Smooth muscle cell (in vitro differentiated cells): ENCODE measurements around the gene MARVELD1. TPM values are rescaled to one million over a fixed set of nuclear protein-coding genes. Genes with fewer than 3 reads are reported as not detected.
A peak's percentile ranks its signal among the peaks of the same experiment; 100 is the strongest.

Experiments
- DNase-seq: peaks from one replicate; lab custom pipeline; 2025; ENCODE audit not compliant: unreplicated experiment; lab: John Stamatoyannopoulos, UW
- H2AFZ ChIP-seq: fragments of 200-600 bp; sonication (generic); 2 replicates; pipeline ENCODE4 v1.6.0; 2016; ENCODE audit warnings: antibody characterized with exemption, low read depth, mild to moderate bottlenecking
- H3F3A ChIP-seq: fragments of 200-600 bp; sonication (generic); 2 replicates; pipeline ENCODE4 v1.6.0; 2017; ENCODE audit warnings: antibody characterized with exemption, low read depth
- H3K27ac ChIP-seq: fragments of 200-600 bp; sonication (generic); 2 replicates; pipeline ENCODE4 v1.5.1; 2016; ENCODE audit warnings: low read depth, mild to moderate bottlenecking
- H3K27me3 ChIP-seq: fragments of 200-600 bp; sonication (generic); 2 replicates; pipeline ENCODE4 v1.6.1; 2016; ENCODE audit warnings: low read depth, mild to moderate bottlenecking
- H3K36me3 ChIP-seq: fragments of 200-600 bp; sonication (generic); 2 replicates; pipeline ENCODE4 v1.5.1; 2016; ENCODE audit warnings: low read depth
- H3K4me1 ChIP-seq: fragments of 200-600 bp; sonication (generic); 2 replicates; pipeline ENCODE4 v1.5.1; 2016; ENCODE audit warnings: low read depth
- H3K4me2 ChIP-seq: fragments of 200-600 bp; sonication (generic); 2 replicates; pipeline ENCODE4 v1.6.0; 2016; ENCODE audit warnings: mild to moderate bottlenecking
- H3K4me3 ChIP-seq: fragments of 200-600 bp; sonication (generic); 2 replicates; pipeline ENCODE4 v1.5.1; 2016; ENCODE audit warnings: mild to moderate bottlenecking
- H3K79me2 ChIP-seq: fragments of 200-600 bp; sonication (generic); 2 replicates; pipeline ENCODE4 v1.6.0; 2016; ENCODE audit warnings: low read depth, mild to moderate bottlenecking
- H3K9ac ChIP-seq: fragments of 200-600 bp; sonication (generic); 2 replicates; pipeline ENCODE4 v1.6.0; 2016; ENCODE audit warnings: low read depth
- H3K9me3 ChIP-seq: fragments of 200-600 bp; sonication (generic); replicated peaks from 2 replicates; pipeline ENCODE4 v1.5.1; 2016; ENCODE audit warnings: low read depth
- H4K20me1 ChIP-seq: fragments of 200-600 bp; sonication (generic); 2 replicates; pipeline ENCODE4 v1.6.0; 2016; ENCODE audit warnings: low read depth
- WGBS: methylation state at CpG from one replicate; pipeline ENCODE4 v1.1.7; 2016; ENCODE audit warnings: low lambda C conversion rate; 5-methylcytosine and 5-hydroxymethylcytosine counted together
- polyA plus RNA-seq: library from polyadenylated mRNA; unstranded; fragments of >200 nt; fragmentation: Nextera tagmentation; extraction: Ambion mirVana; gene quantifications from 2 replicates; pipeline ENCODE4 v1.2.1, GENCODE V29; 2016
- total RNA-seq: library from RNA; depleted of rRNA; stranded (reverse); fragments of >200 nt; gene quantifications from 2 replicates; pipeline ENCODE4 v1.2.3, GENCODE V29; 2014
- TF ChIP-seq, protein P1 (sequence below): fragments of 200-600 bp; sonication (generic); IDR thresholded peaks from 2 replicates; pipeline ENCODE4 v1.5.1; 2017; ENCODE audit warnings: borderline replicate concordance, mild to moderate bottlenecking, antibody characterized with exemption; ENCODE audit not compliant: insufficient read depth, poor library complexity, severe bottlenecking

The MARVELD1 gene
- total and polyA plus RNA-seq, 2 experiments from 2014 or later = 46.3 to 132 TPM

DNA sequence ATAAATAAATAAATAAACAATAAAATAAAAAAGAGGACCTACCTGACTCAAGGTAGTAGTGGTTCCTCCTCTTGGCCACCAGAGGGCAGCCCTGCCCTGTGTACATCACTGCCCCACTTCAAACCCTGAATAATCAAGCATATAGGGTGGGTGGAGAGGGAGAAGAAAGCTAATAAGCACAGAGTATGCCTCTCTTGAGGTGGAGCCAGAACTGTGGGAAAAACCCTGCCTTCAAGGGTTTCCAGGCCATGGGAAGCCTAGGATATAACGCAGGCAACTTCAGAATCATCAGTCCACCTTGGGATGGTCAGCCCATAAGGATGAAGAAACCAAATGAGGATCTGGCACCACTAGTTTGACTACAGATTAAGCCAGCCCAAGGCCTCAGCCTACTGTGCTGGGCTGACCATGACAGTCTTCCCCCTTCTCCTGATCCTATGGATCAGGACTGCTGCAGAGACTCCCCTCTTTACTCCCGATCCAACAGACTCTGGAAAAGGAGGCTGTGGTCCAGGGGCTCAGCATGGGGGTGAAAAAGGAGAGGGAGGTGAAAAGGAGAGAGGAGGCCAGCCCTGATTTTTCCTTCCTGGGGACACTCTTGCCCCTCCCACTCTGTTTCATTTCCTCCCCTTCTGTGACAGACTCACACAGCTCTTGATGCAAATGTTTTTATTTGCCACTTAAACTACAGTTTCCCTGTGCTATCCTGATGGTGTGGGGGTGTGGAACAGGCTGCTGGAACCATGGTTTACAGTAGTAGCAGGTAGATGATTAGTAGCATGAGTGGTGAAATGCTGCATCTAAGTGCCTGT, 36.6 kb upstream of the MARVELD1 start:
- Histone ChIP-seq H3K4me3 (no peak overlapping the region), H3K9ac (no peak overlapping the region), H3K27ac (no peak overlapping the region), H3F3A (no peaks in the 10 kb centered on the region), H3K36me3 (no peaks in the 10 kb centered on the region), H3K4me1 (no peaks in the 10 kb centered on the region), H3K4me2 (no peak overlapping the region), H4K20me1 (peaks cover 1% of the 10 kb centered on the region), H2AFZ (no peak overlapping the region), H3K79me2 (peaks cover 3% of the 10 kb centered on the region), H3K27me3 (no peaks in the 10 kb centered on the region), H3K9me3 (no peaks in the 10 kb centered on the region)
- TF ChIP-seq, protein P1, sequence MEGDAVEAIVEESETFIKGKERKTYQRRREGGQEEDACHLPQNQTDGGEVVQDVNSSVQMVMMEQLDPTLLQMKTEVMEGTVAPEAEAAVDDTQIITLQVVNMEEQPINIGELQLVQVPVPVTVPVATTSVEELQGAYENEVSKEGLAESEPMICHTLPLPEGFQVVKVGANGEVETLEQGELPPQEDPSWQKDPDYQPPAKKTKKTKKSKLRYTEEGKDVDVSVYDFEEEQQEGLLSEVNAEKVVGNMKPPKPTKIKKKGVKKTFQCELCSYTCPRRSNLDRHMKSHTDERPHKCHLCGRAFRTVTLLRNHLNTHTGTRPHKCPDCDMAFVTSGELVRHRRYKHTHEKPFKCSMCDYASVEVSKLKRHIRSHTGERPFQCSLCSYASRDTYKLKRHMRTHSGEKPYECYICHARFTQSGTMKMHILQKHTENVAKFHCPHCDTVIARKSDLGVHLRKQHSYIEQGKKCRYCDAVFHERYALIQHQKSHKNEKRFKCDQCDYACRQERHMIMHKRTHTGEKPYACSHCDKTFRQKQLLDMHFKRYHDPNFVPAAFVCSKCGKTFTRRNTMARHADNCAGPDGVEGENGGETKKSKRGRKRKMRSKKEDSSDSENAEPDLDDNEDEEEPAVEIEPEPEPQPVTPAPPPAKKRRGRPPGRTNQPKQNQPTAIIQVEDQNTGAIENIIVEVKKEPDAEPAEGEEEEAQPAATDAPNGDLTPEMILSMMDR = peak; percentile 92
- 93% methylated on average over 2 of the region's 2 CpGs for WGBS
- no peak for DNase-seq

DNA sequence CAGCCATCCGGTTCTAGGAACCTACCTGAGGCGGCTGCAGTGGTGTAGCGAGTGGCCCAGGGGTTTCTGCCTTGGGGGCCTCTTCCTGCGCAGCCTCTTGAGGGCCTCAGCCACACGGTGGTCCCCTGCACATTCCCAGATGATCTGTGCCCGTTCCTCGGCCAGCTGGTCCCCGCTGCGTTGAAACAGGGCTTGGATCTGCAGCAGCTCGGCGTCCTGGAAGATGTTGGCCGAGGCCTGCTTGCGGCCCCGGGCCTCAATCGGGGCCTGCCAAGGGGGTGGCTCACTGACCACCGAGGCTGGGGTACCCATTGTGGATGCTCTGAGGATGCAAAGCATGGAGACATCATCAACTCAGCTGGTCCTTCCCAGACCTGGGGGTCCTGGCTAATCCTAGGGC, 33.9 kb upstream of the MARVELD1 start:
- TF ChIP-seq, protein P1 = no peak
- H3K9me3 ChIP-seq = no peaks in the 10 kb centered on the region
- no peak overlapping the region for H3K27ac ChIP-seq
- no peak overlapping the region for H3K9ac ChIP-seq
- no peak overlapping the region for H3K4me3 ChIP-seq
- H2AFZ ChIP-seq = no peak overlapping the region
- no peak overlapping the region for H3K4me2 ChIP-seq
- H3K79me2 ChIP-seq = peaks cover 3% of the 10 kb centered on the region
- H3F3A ChIP-seq = peaks cover 2% of the 10 kb centered on the region
- H4K20me1 ChIP-seq = peaks cover 23% of the 10 kb centered on the region
- no peaks in the 10 kb centered on the region for H3K4me1 ChIP-seq
- no peak for DNase-seq
- WGBS = 97% methylated on average over 16 of the region's 16 CpGs
- H3K27me3 ChIP-seq = no peaks in the 10 kb centered on the region
- no peaks in the 10 kb centered on the region for H3K36me3 ChIP-seq

- WGBS = 91% methylated on average over 4 of the region's 4 CpGs
- peak overlapping the region; percentile 24 for H3K27ac ChIP-seq
- peaks cover 36% of the 10 kb centered on the region for H4K20me1 ChIP-seq
- H3K4me2 ChIP-seq = no peak overlapping the region
- H3K4me1 ChIP-seq = peaks cover 11% of the 10 kb centered on the region
- H3K9ac ChIP-seq = no peak overlapping the region
- peaks cover 9% of the 10 kb centered on the region for H3F3A ChIP-seq
- no peak for DNase-seq
- no peak overlapping the region for H3K4me3 ChIP-seq
- H3K79me2 ChIP-seq = peaks cover 11% of the 10 kb centered on the region
- H3K36me3 ChIP-seq = no peaks in the 10 kb centered on the region
- H2AFZ ChIP-seq = no peak overlapping the region
- H3K27me3 ChIP-seq = no peaks in the 10 kb centered on the region
- no peaks in the 10 kb centered on the region for H3K9me3 ChIP-seq
- TF ChIP-seq, protein P1 = no peak
These were observed 31.5 kb upstream of the MARVELD1 start for GRCh38 chr10:97682042-97682441.
